ENCODE data around the gene AKR1C4.
"Not testable (repeated sequence)": the region's sequence is repeated elsewhere in the genome, so short reads cannot be mapped to it uniquely, and the experiment has no call there.

AKR1C4 gene

GRCh38 chr10:5209776-5210175, 13.1 kb downstream of the AKR1C4 start:
- DNase-seq: not testable (repeated sequence)

DNA sequence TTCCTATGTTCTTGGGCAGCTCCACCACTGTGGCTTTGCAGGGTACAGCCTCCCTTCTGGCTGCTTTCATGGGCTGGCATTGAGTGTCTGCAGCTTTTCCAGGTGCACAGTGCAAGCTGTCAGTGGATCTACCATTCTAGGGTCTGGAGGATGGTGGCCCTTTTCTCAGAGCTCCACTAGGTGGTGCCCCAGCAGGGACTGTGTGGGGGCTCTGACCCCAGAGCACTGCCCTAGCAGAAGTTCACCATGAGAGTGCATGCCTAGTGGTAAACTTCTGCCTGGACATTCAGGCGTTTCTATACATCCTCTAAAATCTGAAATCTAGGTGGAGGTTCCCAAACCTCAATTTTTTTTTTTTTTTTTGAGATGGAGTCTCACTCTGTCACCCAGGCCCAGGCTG, 13.6 kb downstream of the AKR1C4 start:
- not testable (repeated sequence) for DNase-seq

GRCh38 chr10:5211696-5212536, 15.3 kb downstream of the AKR1C4 start:
- no peak for DNase-seq

DNA sequence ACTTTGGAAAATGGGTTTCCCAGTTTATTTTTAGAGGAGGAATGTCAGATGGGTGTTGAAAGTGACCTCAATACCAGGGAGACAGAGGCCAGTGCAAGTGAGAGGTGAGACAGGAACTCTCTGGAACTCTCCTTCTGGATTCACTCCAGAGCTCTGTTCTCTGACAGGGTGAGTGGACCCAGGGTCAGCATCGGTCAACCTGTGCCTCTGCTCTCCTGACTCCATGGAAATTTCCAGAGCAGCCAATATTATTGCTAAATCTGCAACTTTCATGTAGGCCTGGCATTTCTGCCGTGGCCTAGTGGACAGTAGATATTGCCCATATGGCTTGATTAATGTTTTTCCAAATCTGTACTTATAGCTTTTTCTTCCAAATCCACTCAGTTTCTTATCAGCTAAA, 20.2 kb downstream of the AKR1C4 start:
- DNase-seq: no peak

- no peak for DNase-seq
Measured at GRCh38 chr10:5219262-5219661, 22.6 kb downstream of the AKR1C4 start.

DNA sequence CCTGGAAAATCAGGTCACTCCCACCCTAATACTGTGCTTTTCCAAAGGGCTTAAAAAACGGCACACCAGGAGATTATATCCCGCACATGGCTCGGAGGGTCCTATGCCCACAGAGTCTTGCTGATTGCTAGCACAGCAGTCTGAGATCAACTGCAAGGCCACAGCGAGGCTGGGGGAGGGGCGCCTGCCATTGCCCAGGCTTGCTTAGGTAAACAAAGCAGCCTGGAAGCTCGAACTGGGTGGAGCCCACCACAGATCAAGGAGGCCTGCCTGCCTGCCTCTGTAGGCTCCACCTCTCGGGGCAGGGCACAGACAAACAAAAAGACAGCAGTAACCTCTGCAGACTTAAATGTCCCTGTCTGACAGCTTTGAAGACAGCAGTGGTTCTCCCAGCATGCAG, 26.3 kb downstream of the AKR1C4 start:
- not testable (repeated sequence) for DNase-seq

GRCh38 chr10:5229019-5229418, 32.4 kb downstream of the AKR1C4 start:
- DNase-seq: no peak

- DNase-seq: no peak
Measured at GRCh38 chr10:5233324-5233723, 36.7 kb downstream of the AKR1C4 start.

GRCh38 chr10:5234106-5234860, 37.6 kb downstream of the AKR1C4 start:
- DNase-seq: no peak

GRCh38 chr10:5237541-5237940, 40.9 kb downstream of the AKR1C4 start:
- not testable (repeated sequence) for DNase-seq

- DNase-seq: no peak
Measured at GRCh38 chr10:5242585-5242984, 45.9 kb downstream of the AKR1C4 start.

DNA sequence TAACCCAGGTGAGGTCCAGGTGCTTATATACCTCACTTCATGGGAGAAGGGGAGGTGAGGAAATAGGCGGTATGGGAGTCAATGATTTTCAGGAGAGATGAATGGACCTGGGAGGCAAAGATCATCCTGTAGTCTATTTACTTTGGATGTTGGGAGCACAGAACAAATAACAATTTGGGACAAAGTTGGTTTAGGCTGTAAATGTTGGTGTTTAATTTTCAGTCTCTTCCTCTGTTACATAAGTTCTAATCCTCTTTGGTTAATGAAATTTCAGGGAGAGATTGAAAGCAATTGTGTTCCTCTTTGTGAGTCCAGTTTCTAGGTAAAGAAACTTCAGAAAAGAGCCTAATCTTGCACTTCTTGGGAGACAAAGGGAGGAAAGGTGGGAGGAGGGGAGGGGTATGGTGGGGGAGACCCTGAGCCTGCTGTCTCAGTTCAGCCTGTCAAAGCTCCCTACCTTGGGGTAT, 46.9 kb downstream of the AKR1C4 start:
- DNase-seq: no peak

DNA sequence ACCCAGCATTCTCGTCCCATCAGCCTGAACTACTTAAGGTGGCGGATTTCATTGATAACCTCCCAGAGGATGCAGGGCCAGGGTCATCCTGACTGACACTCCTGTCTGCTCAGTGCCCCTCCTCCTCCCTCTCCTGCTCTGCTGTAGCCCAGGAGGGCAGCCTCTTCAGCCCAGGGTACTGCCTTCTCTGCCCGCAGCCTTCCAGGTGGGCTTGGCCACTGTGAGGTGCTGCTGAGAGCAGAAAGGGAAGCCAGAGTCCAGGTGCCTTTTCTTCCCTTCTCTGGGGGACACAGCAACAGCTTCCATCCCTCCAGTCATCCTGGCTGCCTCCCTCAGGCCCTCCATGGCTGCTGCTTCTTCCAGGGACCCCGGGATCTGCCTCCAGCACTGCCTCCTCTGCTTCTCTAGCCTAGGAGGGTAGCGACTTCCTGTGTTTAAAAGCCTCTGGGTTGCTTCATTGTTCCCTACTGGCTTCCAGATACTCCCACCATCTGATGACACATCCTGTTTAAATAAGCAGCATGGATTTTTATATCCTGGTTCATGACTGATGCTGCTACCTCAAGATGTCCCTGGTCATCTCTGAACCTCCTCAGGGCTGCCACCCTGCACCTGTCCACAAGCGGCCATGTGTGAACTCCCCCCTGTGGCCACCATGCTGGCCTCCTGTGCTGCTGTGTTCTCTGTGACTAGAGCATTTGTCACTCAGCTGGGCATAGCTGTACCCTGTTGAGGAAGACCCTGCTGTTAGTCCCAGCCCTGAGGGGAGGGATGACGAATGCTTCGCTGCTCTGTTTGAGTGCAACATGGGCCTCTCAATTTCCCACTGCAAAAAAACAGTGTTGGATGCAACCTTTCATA, 55.8 kb downstream of the AKR1C4 start:
- DNase-seq: no peak

DNA sequence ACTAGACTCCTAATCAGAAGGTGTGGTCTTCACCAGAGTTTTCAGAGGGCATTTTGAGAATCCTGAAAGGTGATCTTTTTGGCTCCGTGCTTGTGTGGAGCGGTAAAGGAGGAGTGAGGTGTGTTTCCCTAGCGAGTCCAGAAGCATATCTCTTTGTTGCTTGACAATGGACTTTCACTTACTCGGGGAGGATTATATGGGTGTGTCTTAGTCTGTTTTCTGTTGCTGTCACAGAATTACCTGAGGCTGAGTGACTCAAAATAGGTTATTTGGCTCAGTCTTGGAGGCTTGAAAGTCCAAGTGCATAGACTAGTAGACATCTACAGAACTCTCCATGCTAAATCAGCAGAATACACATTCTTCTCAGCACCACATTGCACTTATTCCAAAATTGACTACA, 57.9 kb downstream of the AKR1C4 start:
- DNase-seq: no peak

- DNase-seq: not testable (repeated sequence)
Measured at GRCh38 chr10:5257768-5258167, 61.1 kb downstream of the AKR1C4 start.

DNA sequence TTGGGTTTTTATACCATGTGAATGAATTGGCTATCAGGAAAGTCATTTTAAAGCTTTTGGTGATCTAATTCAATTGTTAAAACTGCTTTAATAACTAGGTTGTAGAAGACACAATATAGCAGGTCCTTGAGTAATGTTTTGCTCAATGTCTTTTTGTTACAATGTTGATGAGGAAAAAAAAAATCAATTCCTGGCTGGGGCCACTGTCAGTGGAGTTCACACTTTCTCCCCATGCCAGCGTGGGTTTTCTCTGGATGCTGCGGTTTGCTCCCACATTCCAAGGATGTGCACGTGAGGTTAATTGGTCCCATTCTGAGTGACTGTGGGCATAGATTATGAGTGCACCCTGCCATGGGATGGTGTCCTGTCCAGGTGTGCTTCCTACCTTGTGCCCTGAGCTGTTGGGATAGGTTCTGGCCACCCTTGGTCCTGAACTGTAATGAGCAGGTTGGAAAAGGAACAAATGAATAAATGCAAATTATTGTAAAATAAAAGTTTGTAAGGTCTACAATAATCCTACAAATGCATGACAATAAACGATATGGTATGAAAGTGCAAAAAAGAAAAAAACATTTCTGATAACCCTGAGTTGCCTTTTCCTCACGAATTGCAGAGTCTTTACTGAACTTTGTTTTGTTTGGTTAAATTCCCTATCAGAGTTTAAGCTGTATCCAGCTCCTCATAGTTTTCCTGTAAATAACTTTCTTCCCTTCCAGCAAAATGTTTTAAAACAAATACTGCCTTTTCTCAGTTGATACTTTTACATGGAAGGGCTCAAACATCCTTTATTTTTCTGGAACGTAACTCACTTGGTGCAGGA, 62.7 kb downstream of the AKR1C4 start:
- no peak for DNase-seq

DNA sequence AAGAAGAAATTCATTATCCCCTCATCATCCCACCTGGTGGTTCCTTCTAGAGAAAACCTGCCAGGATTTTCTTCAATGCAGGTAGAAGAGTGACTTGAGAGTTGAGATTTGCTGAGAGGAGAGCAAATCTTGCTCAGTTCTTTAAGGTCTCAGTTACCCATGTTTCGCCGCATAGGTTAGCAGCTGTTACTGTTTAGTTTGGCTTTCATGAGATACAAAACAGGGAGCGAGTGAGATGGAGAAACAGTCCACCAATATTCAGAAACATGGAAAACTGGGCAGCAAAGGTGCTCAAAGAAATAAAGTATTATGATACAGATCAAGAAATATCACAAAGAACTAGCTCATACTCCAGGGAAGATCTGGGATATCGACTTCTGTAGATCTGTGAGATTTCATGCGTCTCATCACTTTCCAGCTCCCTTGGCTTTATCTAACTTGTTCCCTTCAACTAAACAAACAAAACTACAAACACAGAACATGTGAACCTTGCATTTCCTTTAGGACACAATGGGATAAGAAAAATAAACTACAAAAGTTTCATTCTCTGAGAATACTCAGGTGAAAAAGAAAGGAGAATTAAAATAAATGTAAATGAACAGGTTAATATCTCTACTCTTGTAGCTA, 63.4 kb downstream of the AKR1C4 start:
- no peak for DNase-seq

GRCh38 chr10:5260828-5261227, 64.2 kb downstream of the AKR1C4 start:
- DNase-seq: no peak

GRCh38 chr10:5265139-5265538, 68.5 kb downstream of the AKR1C4 start:
- DNase-seq: no peak

DNA sequence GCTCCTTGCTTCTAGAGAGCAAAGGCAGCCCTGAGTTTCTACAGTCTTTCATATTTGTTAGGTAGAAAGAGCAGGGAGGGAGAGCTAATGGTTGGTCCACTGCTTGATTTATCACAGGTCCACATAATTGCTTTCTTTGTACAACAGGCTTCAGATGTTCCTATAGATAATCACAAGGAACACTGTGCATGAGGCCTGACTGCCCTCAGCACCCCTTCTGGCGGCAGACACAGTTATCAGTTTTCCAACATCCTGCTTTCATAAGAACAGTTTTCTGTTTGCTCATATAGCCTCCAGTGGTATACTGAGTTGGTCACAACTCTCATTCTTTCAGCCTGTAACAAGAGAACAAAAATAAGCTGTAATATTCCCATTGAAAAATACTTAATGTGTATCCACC, 69.7 kb downstream of the AKR1C4 start:
- no peak for DNase-seq

- no peak for DNase-seq
Measured at GRCh38 chr10:5266804-5267203, 70.2 kb downstream of the AKR1C4 start.

DNA sequence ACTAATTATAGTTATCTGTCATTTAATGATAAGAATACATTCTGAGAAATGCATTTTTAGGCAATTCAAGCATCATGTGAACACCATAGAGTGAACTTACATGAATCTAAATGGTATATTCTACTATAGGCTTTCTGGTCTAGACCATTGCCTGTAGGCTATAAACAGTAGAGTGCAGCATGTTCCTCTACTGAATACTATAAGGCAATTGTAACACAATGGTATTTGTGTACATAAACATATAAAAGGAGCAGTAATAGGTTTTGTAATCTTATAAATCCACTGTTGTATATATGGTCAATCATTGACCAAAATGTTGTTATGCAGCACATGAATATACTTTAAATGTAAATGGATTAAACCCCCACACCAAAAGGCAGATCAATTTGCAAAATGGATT, 71.6 kb downstream of the AKR1C4 start:
- DNase-seq: no peak

Measured in amniotic stem cell (primary cell).